GM12875 (cell line): ENCODE measurements around the gene EIF4A3.

ENCODE experiments used
- H3K4me3 ChIP-seq: one replicate; pipeline ENCODE4 v1.5.1; 2011; ENCODE audit warnings: low read depth, low read length, control low read depth
- CTCF ChIP-seq: IDR thresholded peaks from 2 replicates; pipeline ENCODE4 v1.5.1; 2011; ENCODE audit warnings: low read depth, mild to moderate bottlenecking, control low read depth, inconsistent platforms, low read length, moderate library complexity, borderline replicate concordance; ENCODE audit not compliant: insufficient read depth

EIF4A3 gene

GRCh38 chr17:80100035-80100323, 46.9 kb downstream of the EIF4A3 start:
- TF ChIP-seq CTCF, result no peak
- no peak overlapping the region for H3K4me3 ChIP-seq

GRCh38 chr17:80099291-80100034, 47.5 kb downstream of the EIF4A3 start:
- TF ChIP-seq CTCF, result no peak
- H3K4me3 ChIP-seq, result no peak overlapping the region

- TF ChIP-seq CTCF, result no peak
- no peak overlapping the region for H3K4me3 ChIP-seq
Observed at GRCh38 chr17:80097844-80098691, 48.9 kb downstream of the EIF4A3 start.

GRCh38 chr17:80097127-80097621, 49.8 kb downstream of the EIF4A3 start:
- no peak for TF ChIP-seq CTCF
- no peak overlapping the region for H3K4me3 ChIP-seq

GRCh38 chr17:80096561-80097021, 50.3 kb downstream of the EIF4A3 start:
- TF ChIP-seq CTCF, result no peak
- no peak overlapping the region for H3K4me3 ChIP-seq

GRCh38 chr17:80095844-80096475, 51.0 kb downstream of the EIF4A3 start:
- no peak overlapping the region for H3K4me3 ChIP-seq
- TF ChIP-seq CTCF, result no peak
